ENCODE data around the gene KLK8.
"Not testable (repeated sequence)": the region's sequence is repeated elsewhere in the genome, so short reads cannot be mapped to it uniquely, and the experiment has no call there.

KLK8 gene

DNA sequence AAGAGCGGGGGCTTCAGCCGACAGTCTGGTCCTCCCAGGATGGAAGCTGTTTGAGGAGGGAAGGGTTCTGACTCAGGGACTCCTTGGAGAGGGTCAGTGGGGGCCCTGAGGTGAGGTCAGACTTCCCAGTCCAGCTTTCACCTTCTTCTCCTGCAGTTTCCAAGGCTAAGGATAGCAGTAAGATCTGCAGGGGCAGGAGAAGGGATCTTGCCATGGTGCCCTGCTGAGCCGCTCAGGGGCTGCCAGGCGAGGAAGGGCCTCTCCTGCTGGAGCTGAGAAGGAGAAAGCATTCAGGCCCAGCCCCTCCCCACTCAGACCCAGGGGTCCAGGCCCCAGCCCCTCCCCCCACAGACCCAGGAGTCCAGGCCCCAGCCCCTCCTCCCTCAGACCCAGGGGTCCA lies 19.2 kb downstream of the KLK8 start:
- DNase-seq (ENCODE audit: low read depth), result no peak

DNA sequence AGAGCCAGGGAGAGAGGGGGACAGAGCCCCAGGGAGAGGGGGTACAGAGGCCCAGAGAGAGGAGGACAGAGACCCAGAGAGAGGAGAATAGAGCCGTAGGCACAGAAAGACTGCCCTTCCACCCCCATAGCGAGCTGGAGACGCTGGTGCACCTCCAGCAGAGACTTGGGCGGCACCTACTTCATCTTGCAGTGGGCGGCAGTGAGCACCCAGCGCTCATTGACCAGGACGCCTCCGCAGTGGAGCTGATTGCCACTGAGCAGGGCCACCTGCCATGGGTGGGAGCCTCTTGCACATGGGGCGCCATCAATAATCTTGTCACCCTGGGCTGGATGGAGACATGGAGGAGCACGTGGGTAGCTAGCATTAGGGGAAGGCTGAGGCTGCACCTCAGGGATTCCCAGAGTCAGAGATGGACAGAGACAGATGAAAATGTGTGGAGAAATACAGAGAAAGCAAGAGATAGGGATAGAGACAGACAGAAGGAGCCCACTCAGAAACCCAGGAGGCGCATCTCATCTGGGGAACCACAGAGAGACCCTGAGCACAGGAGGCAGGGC lies 19.7 kb downstream of the KLK8 start:
- no peak for DNase-seq (ENCODE audit: low read depth)

DNA sequence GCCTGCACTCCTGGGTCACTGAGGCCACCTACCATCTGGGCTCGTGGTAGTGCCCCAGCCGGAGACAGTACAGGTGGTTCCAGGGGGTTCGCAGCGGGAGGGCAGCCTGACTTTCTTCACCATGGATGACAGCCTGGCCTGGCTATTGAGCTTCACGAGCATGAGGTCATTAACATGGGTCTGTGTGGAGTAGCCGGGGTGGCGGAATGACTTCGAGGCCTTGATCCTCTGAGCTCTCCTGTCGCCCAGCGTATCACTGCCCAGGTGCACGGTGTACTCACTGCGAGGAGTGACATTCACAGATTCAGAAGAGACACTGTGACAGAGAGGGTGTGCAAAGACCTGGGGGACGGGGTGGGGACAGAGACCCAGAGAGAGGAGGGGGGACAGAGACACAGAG lies 21.2 kb downstream of the KLK8 start:
- no peak for DNase-seq (ENCODE audit: low read depth)

DNA sequence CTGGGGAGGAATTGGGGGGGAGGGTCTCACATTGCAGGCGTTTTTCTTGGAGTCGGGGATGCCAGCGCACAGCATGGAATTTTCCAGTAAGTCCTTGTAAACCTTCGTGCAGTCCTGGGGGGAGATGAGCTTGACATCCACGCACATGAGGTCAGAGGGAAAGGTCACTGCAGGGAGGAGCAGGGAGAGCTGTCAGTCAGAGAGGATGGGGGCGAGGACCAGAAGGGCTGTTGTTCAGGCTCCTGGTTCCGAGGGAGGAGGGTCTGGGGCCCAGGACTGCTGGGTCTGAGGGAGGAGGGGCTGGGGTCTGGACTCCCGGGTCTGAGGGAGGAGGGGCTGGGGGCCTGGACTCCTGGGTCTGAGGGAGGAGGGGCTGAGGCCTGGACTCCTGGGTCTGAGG lies 21.6 kb downstream of the KLK8 start:
- DNase-seq (ENCODE audit: low read depth), result no peak

DNA sequence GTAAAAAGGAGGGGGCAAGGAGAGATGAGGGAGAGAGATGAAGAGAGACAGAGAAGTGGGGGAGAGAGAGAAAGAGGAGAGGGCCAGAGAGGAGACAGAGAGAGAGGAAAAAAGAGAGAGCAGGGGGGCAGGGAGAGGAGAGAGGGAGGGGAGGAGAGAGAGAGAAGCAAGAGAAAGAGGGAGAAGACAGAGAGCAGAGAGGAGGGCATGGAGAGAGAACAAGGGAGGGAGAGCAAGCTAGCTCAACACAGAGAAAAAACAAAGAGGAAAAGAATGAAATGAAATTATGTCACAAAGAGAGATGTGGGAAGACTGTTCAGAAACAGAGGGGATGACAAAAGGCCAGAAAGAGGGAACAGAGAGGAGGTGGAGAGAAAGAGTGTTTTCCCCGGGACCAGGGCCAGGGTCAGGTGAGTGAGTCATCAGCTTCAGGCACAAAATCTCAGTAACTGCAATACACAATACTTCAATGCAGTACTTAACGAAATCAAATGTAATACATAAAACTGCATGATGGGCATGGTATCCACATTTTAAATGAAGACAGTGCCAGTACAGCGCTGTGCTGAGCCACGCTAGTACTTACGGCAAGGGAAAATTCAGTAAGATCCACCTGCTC lies 22.5 kb downstream of the KLK8 start:
- DNase-seq (ENCODE audit: low read depth), result no peak

DNA sequence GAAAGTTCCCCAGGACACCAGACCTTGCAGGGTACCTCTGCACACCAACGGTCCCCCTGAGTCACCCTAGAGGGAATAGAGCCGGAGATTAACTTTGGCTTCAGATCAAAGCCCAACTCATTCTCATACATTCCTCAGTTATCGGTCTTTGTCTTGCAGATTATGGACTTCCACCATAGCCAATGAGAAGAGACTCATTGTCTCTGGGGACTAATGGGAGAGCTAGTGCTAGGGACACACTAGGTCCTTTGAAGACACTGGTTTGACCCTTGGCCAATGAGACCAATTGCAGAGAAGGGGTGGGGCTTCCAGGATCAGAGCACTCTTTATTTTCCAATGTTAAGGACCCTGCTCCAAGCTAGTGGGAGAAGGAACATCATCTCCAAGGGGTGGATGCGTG lies 23.8 kb downstream of the KLK8 start:
- DNase-seq (ENCODE audit: low read depth), result no peak

DNA sequence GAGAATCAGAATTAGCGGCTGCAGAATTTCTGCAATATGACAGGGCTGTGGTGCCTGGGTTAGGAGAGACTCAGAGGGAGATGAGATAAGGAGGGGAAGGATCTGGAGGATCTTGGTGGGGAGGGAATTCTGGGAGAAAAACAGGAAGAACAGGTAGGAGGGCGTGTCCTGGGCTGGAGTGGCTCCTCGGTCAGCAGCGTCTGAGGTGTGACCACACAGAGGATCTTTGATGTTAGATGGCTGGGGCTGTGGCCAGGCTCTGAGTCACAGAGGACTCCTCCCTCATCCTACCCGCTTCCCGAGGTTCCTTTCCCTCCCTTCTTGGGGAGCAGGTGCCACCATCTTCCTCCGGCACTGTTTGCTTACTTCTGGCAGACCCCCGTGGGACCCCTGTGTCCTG lies 25.6 kb downstream of the KLK8 start:
- DNase-seq (ENCODE audit: low read depth), result no peak

DNA sequence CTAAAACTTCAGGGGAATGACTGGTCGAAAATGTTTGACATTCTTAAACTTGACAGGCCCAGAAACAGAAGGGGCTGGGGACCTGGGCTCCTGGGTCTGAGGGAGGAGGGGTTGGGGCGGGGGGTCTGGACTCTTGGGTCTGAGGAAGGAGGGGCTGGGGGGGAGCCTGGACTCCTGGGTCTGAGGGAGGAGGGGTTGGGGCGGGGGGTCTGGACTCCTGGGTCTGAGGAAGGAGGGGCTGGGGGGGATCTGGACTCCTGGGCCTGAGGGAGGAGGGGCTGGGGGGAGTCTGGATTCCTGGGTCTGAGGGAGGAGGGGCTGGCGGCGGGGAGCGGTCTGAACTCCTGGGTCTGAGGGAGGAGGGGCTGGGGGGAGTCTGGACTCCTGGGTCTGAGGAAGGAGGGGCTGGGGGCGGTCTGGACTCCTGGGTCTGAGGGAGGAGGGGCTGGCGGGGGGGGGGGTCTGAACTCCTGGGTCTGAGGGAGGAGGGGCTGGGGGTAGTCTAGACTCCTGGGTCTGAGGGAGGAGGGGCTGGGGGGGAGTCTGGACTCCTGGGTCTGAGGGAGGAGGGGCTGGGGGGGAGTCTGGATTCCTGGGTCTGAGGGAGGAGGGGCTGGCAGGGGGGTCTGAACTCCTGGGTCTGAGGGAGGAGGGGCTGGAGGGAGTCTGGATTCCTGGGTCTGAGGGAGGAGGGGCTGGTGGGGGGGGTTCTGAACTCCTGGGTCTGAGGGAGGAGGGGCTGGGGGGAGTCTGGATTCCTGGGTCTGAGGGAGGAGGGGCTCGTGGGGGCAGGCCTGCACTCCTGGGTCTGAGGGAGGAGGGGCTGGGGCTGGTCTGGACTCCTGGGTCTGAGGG lies 26.5 kb downstream of the KLK8 start:
- no peak for DNase-seq (ENCODE audit: low read depth)

DNA sequence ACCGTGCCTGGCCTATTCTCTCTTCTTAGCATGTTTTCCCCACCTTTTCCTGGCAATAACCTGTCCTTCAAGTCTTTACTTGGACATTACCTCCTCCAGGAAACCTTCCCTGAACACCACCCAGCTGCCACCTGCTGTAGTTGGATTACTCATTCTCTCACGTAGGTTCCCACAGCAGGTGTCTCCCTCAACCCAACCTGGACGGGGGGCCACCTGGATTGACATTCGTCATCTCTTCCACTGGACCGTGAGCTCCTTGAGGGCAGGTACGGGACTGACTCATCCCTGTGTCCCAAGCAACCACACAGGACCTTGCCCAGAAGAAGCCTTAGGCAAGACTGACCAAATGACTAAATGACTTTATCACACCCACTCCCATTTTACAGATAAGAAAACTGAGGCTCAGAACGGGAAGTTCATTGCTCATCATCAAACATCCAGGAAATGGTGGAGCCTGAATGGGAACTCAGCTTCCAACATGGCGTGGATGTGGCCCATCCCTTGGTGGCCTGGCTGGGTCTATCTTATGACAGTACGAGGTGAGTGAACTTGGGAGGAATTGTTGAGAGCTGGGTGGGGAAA lies 28.5 kb downstream of the KLK8 start:
- no peak for DNase-seq (ENCODE audit: low read depth)

DNA sequence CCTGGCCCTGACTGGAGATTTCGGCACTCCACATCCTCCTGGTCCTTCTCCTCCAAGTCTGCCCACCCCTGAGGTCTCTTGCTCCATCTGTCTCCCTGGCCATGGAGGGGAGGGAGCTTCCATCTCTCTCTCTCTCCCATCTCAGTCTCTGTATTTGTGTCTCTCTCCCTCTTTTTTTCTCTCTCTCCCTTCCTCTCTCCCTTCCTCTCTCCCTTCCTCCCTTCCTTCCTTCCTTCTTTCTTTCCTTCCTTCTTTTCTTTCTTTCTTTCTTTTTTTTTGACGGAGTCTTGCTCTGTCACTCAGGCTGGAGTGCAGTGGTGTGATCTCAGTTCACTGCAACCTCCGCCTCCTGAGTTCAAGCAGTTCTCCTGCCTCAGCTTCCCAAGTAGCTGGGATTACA lies 31.6 kb downstream of the KLK8 start:
- not testable (repeated sequence) for DNase-seq (ENCODE audit: low read depth)

DNA sequence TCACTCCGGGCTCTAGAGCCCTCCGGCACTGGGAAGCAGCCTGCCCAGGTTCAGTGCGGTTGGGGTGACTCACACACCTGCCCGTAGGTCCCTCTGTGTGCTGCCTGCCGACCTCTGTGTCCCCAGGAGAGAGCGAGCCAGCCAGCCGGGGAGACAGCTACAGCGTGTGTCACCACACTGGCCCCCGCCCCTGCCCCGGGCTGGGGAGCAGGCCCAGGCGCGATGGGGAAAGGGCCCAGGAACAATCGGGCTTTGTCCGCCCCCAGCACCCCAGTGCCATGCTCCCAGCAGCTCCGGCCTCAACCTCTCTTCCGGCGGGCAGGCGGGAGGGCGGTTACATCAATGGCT lies 32.0 kb downstream of the KLK8 start, which contains the start of gene KLK6:
Gene KLK6 (minus strand): TSS at position 179 of the 348 bp plus-strand sequence. CDS start 1,487 bp downstream, outside the sequence.
- no peak for DNase-seq (ENCODE audit: low read depth)

DNA sequence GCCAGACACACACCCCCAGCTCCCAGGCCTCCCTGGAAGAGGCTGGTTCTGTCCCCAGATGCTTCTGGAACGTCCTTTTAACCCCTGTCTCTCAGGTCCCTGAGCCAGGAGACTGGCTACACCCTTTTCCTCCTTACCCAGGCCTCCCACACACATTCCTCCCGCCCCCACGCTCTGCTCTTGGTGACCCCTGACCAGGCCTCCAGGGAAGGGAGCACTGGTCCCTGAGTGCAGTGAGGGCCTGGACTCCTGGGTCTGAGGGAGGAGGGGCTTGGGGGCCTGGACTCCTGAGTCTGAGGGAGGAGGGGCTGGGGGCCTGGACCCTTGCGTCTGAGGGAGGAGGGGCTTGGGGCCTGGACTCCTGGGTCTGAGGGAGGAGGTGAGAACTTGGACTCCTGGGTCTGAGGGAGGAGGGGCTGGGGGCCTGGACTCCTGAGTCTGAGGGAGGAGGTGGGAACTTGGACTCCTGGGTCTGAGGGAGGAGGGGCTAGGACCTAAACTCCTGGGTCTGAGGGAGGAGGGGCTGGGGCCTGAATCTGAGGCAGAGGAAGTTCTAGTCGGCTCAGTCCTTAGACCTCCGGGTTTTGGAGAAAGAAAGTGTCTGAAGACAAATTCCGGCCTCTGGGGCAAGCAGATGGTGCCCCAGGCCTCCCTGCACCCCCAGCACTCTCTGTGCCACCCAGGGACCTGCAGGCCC lies 32.5 kb downstream of the KLK8 start:
- no peak for DNase-seq (ENCODE audit: low read depth)

DNA sequence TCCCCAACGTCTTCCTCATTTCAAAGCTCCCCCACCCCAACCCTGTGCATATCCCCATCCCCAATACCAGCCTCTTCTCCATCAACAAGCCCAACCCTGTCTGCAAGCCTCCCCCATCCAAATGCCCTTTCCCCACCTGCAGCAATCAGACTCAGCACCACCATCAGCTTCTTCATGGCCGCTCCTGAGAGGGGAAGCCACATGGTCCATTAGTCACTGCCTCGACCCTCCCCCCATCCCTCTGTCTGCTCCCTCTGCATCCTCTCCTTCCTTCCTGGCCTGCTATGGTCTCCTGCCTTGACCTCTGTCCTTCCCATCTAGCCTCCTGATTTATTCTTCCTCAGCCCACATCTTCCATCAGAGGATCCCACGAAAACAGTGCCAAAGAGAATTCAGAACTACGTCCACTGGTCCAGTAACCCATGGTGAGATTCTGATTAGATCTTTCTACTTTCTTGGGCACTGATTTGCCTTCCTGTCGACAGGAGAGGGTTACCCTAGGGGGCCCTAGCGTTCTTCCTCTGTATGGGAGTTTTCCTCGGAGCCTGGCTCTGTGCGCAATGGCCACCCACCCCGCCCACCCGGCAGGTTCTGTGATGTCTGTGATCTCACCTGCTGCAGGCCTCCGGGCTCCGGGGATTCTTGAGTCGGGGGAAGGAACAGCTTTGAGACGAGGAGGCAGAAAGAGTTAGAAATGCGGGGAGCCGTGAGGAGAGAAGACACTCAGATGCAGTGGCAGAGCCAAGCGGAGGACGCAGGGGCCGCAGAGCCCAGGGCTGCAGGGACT lies 33.3 kb downstream of the KLK8 start:
- DNase-seq (ENCODE audit: low read depth), result no peak

DNA sequence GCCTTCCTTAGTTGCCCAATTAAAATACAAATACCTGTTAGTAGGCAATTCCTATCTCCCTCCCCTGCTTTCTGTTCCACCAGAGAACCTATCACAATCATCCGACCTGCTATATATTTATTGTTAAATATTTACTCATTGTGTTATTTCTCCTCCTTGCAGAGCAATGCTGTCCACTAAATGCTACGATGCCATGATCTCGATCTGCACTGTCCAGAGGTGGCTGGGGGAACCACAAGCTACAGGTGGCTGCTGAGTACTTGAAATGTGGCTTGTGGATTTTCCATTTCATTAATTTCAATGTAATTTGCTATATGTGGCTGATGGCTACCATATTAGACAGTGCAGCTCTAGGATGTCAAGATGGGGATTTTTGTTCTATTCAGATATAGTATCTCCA lies 37.1 kb downstream of the KLK8 start:
- DNase-seq (ENCODE audit: low read depth), result no peak

DNA sequence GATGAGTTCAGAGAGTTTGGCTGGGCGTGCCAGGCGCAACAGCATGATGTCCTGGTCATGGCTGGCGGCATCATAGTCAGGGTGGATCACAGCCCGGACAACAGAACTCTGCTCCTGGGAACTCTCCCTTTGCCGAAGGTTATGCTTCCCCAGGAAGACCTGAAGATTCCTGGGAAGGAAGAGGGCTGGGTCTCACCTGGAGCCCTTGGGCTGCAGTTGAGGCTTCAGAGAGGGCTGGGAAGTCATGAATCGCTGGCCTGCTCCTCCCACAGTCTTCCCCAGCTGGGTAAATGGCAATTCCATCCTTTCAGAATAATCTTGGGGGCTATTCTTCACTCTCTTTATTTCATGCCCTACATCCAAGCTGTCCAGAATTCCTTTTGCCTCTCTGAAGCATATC lies 38.0 kb downstream of the KLK8 start:
- no peak for DNase-seq (ENCODE audit: low read depth)

DNA sequence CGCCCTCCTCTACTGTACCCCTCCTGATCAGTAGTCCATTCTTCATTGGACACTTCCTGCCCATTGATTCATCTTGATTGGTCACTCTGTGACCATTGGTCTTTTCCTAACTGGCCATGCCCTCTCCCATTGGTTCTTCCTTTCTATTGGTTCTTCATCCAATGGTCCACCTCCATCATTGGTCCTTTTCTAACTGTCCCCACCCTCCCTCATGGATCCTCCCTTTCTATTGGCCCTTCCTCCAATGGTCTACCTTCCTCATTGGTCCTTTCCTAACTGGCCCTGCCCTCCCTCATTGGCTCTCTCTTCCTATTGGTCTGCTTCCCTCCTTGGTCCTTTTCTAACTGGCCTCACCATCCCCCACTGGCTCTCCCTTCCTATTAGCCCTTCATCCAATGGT lies 39.2 kb downstream of the KLK8 start:
- no peak for DNase-seq (ENCODE audit: low read depth)

DNA sequence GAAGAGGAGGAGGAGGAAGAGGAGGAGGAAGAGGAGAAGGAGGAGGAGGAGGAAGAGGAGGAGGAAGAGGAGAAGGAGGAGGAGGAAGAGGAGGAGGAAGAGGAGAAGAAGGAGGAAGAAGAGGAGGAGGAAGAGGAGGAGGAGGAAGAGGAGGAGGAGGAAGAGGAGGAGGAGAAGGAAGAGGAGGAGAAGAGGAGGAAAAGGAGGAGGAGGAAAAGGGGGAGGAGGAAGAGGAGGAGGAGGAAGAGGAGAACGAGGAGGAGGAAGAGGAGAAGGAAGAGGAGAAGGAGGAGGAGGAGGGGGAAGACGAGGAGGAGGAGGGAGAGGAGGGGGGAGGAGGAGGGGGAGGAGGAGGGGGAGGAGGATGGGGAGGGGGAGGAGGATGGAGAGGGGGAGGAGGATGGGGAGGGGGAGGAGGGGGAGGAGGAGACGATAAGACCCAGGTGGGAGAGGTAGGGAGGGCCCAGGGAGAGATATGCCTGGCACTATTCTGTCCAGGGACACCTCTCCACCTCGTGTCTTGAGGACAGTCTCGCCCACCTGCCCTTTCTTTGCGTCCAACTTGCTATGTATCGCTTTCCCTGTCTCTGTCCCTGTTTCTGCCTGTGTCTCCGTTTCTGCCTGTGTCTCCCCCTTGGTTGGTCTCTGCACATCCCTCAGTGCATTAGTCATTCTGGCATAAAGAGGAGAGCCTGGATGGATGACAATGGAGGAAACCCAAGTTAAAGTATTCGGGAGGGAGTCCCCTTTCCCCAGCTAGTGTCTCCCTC lies 41.5 kb downstream of the KLK8 start:
- DNase-seq (ENCODE audit: low read depth), result no peak

DNA sequence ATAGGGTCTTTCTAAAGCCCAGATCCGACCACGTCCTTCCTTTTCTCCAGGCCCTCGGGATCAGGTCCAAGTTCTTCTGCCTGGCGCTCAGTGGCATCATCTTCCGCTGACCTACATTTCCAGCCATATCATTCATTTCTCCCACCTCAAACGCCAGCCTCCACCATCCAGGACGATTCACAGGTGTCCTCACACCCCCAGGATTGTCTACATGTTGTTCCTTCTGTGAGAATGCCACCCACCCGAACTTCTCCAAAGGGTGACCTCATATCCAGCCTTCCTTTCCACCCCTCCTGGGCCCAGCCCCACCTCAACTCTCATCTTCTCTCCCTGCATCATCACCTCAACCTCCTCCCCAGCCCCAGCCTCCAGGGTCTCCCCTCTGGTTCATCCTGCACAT lies 43.8 kb downstream of the KLK8 start:
- no peak for DNase-seq (ENCODE audit: low read depth)

DNA sequence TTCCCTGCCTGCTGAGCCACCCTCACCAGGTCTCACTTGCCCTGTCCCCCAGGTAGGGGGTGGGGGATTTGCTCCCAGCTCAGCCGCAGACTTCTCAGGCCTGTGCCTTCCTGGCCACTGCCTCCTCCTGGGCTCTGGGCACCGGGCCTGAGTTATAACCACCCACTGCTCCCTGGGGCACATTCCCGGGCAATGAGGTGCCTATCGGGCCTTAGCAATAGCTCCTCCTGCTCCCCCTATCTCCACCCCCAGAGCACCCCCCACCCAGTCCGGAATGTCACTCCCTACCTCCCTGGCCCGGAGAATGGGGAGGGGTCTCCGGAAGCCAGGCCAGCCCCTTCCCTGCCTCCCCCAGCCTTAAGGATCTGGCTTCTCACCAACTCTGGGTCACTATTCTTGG lies 48.5 kb downstream of the KLK8 start, which contains the start of gene KLK5:
Gene KLK5 (minus strand): TSS at position 129 of the 400 bp plus-strand sequence. CDS start 381 bp downstream, outside the sequence.
- no peak for DNase-seq (ENCODE audit: low read depth)

DNA sequence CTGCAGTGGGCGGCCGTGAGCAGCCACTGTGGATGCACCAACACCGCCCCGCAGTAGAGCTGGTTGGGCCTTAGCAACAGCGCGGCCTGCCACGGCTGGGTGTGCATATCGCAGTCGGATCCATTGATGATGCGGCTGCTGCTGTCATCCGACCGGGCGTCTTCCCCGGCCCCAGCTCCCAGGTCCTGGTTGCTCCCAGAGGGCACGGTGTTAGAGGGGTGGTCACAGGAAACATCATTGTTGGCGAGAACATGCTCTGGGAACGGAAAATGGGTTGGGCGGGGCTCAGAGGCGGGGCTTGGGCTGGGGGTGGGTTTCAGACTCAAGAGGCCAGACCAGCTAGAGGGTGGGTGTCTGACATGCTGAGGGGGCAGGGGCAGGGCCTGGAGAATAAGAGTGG lies 51.5 kb downstream of the KLK8 start:
- no peak for DNase-seq (ENCODE audit: low read depth)

DNA sequence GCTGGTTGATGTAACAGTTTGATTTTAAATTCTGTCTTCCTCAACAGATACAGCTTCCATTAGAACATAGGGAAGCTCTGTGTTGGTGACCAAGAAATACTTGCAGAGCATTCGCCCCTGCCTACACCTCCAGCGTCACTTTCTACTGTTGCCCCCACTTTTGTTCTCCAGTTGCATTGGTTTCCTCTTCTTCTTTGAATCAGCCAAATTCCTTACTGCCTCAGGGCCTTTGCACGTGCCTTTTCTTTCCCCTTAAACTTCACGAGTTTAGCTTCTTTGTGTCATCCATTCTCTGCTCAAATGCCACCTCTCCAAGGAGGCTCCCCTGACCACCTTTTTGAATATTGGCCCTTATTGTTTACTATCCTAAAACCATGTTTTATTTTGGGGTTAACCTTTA lies 54.3 kb downstream of the KLK8 start:
- DNase-seq (ENCODE audit: low read depth), result no peak
